HG02588 (cell line): ENCODE data around the gene PRKCQ.

ENCODE experiments used
- ATAC-seq: cut with Tn5 transposase; IDR thresholded peaks from one replicate; pipeline ENCODE4 v1.9.1; 2021; ENCODE audit warnings: mild to moderate bottlenecking, moderate library complexity; ENCODE audit not compliant: unreplicated experiment

Gene PRKCQ

GRCh38 chr10:6528198-6528950 lies 51.7 kb downstream of the PRKCQ start:
- no peak for ATAC-seq

GRCh38 chr10:6525599-6526165 lies 54.4 kb downstream of the PRKCQ start:
- ATAC-seq, result no peak

GRCh38 chr10:6522230-6522629 lies 57.8 kb downstream of the PRKCQ start:
- no peak for ATAC-seq

GRCh38 chr10:6520138-6520537 lies 59.9 kb downstream of the PRKCQ start:
- ATAC-seq, result no peak

- ATAC-seq, result no peak
Measured at GRCh38 chr10:6518791-6519429, 61.2 kb downstream of the PRKCQ start.

GRCh38 chr10:6516929-6517284 lies 63.2 kb downstream of the PRKCQ start:
- ATAC-seq, result no peak

- ATAC-seq, result no peak
Measured at GRCh38 chr10:6516281-6516928, 63.7 kb downstream of the PRKCQ start.

GRCh38 chr10:6514844-6515780 lies 65.0 kb downstream of the PRKCQ start:
- ATAC-seq, result no peak

- ATAC-seq, result no peak
Measured at GRCh38 chr10:6514180-6514579, 65.9 kb downstream of the PRKCQ start.

- ATAC-seq, result no peak
Measured at GRCh38 chr10:6513476-6513875, 66.6 kb downstream of the PRKCQ start.

- no peak for ATAC-seq
Measured at GRCh38 chr10:6512182-6512581, 67.9 kb downstream of the PRKCQ start.

GRCh38 chr10:6511347-6511746 lies 68.7 kb downstream of the PRKCQ start:
- ATAC-seq, result no peak

GRCh38 chr10:6507311-6507710 lies 72.8 kb downstream of the PRKCQ start:
- ATAC-seq, result peak; percentile 76

- no peak for ATAC-seq
Measured at GRCh38 chr10:6505300-6505699, 74.8 kb downstream of the PRKCQ start.

GRCh38 chr10:6504296-6504695 lies 75.8 kb downstream of the PRKCQ start:
- no peak for ATAC-seq

GRCh38 chr10:6503171-6503570 lies 76.9 kb downstream of the PRKCQ start:
- ATAC-seq, result no peak

- no peak for ATAC-seq
Measured at GRCh38 chr10:6501931-6502330, 78.1 kb downstream of the PRKCQ start.

GRCh38 chr10:6499974-6500373 lies 80.1 kb downstream of the PRKCQ start:
- no peak for ATAC-seq

GRCh38 chr10:6498771-6499170 lies 81.3 kb downstream of the PRKCQ start:
- no peak for ATAC-seq

GRCh38 chr10:6497620-6498019 lies 82.5 kb downstream of the PRKCQ start:
- ATAC-seq, result no peak
